ENCODE results near the gene DPH5.

DNA sequence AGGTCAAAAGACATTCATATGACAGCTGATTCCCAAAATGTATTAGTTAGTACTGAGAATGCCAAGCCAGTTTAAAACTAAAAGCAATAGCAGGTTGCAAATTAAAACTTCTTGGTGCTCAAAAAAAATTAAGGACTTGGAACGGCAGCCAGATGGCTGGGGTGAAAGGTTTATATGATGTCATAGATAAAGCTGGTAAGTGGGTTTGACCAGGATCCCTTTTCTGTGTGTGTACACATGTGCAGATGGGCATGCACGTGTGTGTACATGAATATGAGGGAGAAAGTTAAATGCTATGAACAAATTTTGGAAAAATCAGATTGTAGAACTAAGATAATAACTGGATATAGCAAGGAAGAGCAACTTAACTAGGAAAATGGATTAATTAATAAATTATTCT, 39.1 kb upstream of the DPH5 start:
- TF ChIP-seq, protein P1, sequence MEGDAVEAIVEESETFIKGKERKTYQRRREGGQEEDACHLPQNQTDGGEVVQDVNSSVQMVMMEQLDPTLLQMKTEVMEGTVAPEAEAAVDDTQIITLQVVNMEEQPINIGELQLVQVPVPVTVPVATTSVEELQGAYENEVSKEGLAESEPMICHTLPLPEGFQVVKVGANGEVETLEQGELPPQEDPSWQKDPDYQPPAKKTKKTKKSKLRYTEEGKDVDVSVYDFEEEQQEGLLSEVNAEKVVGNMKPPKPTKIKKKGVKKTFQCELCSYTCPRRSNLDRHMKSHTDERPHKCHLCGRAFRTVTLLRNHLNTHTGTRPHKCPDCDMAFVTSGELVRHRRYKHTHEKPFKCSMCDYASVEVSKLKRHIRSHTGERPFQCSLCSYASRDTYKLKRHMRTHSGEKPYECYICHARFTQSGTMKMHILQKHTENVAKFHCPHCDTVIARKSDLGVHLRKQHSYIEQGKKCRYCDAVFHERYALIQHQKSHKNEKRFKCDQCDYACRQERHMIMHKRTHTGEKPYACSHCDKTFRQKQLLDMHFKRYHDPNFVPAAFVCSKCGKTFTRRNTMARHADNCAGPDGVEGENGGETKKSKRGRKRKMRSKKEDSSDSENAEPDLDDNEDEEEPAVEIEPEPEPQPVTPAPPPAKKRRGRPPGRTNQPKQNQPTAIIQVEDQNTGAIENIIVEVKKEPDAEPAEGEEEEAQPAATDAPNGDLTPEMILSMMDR (IDR thresholded peaks at IDR 0.05): no peak
- no peak for TF ChIP-seq POLR2A (IDR thresholded peaks at IDR 0.05)
